Stimulated activated naive CD8-positive, alpha-beta T cell treated with anti-CD3 and anti-CD28 coated beads, Interleukin-15, Interleukin-2, amounts not matched to agents 100 ng/mL and 50 ng/mL, for 24 hours (primary cell): ENCODE measurements around the gene NOL4L.
A peak's percentile ranks its signal among the peaks of the same experiment; 100 is the strongest.

ENCODE experiments used
- H3K27ac Mint-ChIP-seq: one replicate; pipeline ENCODE4 v1.8.0; 2021; ENCODE audit warnings: mild to moderate bottlenecking, mixed read lengths
- H3K27me3 Mint-ChIP-seq: one replicate; pipeline ENCODE4 v1.8.0; 2021; ENCODE audit warnings: mixed read lengths
- H3K36me3 Mint-ChIP-seq: one replicate; pipeline ENCODE4 v1.8.0; 2021; ENCODE audit warnings: low read depth, mixed read lengths
- H3K4me1 Mint-ChIP-seq: one replicate; pipeline ENCODE4 v1.8.0; 2021; ENCODE audit warnings: low read depth, mixed read lengths
- H3K4me3 Mint-ChIP-seq: one replicate; pipeline ENCODE4 v1.8.0; 2021; ENCODE audit warnings: mild to moderate bottlenecking, mixed read lengths
- H3K9me3 Mint-ChIP-seq: one replicate; pipeline ENCODE4 v1.8.0; 2021; ENCODE audit warnings: mixed read lengths

NOL4L gene

GRCh38 chr20:32518593-32519380 lies 66.3 kb downstream of the NOL4L start:
- Mint-ChIP-seq H3K4me3 (no peak overlapping the region), H3K4me1 (peaks cover 55% of the 10 kb centered on the region), H3K27ac (no peak overlapping the region), H3K9me3 (no peaks in the 10 kb centered on the region), H3K36me3 (peaks cover 10% of the 10 kb centered on the region), H3K27me3 (no peaks in the 10 kb centered on the region)

GRCh38 chr20:32517914-32518592 lies 67.1 kb downstream of the NOL4L start:
- no peak overlapping the region for H3K27ac Mint-ChIP-seq
- H3K9me3 Mint-ChIP-seq, result no peaks in the 10 kb centered on the region
- peaks cover 10% of the 10 kb centered on the region for H3K36me3 Mint-ChIP-seq
- H3K27me3 Mint-ChIP-seq, result no peaks in the 10 kb centered on the region
- peaks cover 55% of the 10 kb centered on the region for H3K4me1 Mint-ChIP-seq
- H3K4me3 Mint-ChIP-seq, result no peak overlapping the region

DNA sequence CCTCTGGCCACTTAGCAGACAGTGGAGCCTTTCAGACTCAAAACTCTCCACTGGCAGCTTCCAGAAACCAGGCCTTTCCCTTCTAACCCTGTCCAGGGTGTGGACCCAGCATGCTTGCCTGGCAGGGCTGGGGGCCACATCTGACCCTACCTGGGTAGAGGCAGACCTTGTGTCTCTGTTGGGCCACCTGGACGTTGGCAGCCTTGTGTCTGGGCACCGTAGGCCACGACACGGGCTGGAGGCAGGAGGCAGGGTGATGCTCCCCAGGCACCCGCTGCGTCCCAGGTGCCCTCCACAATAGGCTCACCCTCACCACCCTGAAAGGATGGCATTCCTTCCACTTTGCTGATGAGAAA lies 67.6 kb downstream of the NOL4L start:
- H3K27ac Mint-ChIP-seq, result no peak overlapping the region
- peaks cover 55% of the 10 kb centered on the region for H3K4me1 Mint-ChIP-seq
- H3K9me3 Mint-ChIP-seq, result no peaks in the 10 kb centered on the region
- no peaks in the 10 kb centered on the region for H3K27me3 Mint-ChIP-seq
- no peak overlapping the region for H3K4me3 Mint-ChIP-seq
- peaks cover 10% of the 10 kb centered on the region for H3K36me3 Mint-ChIP-seq

GRCh38 chr20:32516583-32517517 lies 68.3 kb downstream of the NOL4L start:
- no peak overlapping the region for H3K4me3 Mint-ChIP-seq
- H3K27me3 Mint-ChIP-seq, result no peaks in the 10 kb centered on the region
- peaks cover 55% of the 10 kb centered on the region for H3K4me1 Mint-ChIP-seq
- no peaks in the 10 kb centered on the region for H3K9me3 Mint-ChIP-seq
- peak overlapping the region; percentile 37 for H3K27ac Mint-ChIP-seq
- H3K36me3 Mint-ChIP-seq, result peaks cover 10% of the 10 kb centered on the region

DNA sequence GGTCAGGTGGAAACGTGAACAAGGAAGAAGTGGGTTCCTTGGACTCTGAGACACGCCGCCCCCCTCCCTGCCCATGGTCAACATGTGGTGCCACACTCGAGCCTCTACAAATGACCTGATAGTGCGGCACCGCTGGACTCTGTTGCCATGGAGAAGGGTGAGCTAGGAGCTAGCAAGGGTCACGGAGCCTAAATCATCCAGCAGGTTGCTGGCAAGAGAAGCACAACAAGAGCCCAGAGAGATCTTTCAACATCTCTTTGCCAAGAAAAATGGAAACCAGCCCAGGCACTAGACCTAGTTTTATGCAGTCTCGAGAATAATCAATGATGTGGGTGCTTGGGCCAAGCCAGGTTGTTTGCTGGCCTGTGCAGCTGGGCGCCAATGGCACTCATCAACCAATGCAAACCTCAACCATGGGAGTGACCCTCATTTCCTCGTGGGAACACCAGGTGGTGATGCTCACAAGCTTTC lies 69.5 kb downstream of the NOL4L start:
- H3K4me3 Mint-ChIP-seq, result no peak overlapping the region
- H3K27ac Mint-ChIP-seq, result no peak overlapping the region
- H3K27me3 Mint-ChIP-seq, result no peaks in the 10 kb centered on the region

GRCh38 chr20:32514760-32515159 lies 70.4 kb downstream of the NOL4L start:
- H3K27me3 Mint-ChIP-seq, result no peaks in the 10 kb centered on the region
- H3K9me3 Mint-ChIP-seq, result no peaks in the 10 kb centered on the region
- H3K27ac Mint-ChIP-seq, result peak overlapping the region; percentile 3
- peaks cover 10% of the 10 kb centered on the region for H3K36me3 Mint-ChIP-seq
- no peak overlapping the region for H3K4me3 Mint-ChIP-seq
- peaks cover 65% of the 10 kb centered on the region for H3K4me1 Mint-ChIP-seq

More for the DNA sequence above, 69.5 kb downstream of the NOL4L start:
- peaks cover 56% of the 10 kb centered on the region for H3K4me1 Mint-ChIP-seq
- H3K9me3 Mint-ChIP-seq, result no peaks in the 10 kb centered on the region
- peaks cover 10% of the 10 kb centered on the region for H3K36me3 Mint-ChIP-seq

DNA sequence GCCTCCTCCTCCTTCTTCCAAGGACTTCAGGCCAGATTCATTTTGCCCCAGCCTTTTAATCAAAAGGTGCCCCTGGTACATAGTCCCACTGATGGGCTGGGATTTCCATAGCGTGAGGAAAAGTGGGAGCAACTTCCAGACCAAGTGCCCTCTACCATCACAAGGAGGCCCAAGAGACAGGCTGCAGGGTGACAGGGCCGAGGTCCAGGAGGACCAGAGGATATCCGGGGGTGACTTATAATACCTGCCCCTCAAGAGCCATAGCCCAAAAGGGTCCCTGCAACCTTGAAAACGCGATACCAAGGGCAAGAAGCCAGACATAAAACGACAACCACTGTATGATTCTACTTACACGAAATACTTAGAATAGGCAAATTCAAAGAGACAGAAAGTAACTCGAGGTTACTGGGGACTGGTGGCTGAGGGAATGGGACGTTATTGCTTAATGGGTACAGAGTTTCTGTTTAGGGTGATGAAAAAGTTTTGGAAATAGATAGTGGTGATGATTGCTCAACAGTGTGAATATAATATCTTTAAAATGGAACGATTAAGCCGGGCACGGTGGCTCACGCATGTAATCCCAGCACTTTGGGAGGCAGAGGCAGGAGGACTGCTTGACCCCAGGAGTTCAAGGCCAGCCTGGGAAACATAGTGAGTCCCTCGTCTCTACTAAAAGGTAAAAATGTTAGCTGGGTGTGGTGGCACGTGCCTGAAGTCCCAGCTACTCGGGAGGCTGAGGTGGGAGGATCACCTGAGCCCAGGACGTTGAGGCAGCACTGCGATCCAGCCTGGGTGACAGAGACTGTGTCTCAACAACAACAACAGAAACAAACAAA lies 71.9 kb downstream of the NOL4L start:
- peaks cover 14% of the 10 kb centered on the region for H3K36me3 Mint-ChIP-seq
- peak overlapping the region; percentile 79 for H3K4me3 Mint-ChIP-seq
- H3K27ac Mint-ChIP-seq, result peak overlapping the region; percentile 81
- H3K9me3 Mint-ChIP-seq, result no peaks in the 10 kb centered on the region
- no peaks in the 10 kb centered on the region for H3K27me3 Mint-ChIP-seq
- H3K4me1 Mint-ChIP-seq, result peaks cover 80% of the 10 kb centered on the region

DNA sequence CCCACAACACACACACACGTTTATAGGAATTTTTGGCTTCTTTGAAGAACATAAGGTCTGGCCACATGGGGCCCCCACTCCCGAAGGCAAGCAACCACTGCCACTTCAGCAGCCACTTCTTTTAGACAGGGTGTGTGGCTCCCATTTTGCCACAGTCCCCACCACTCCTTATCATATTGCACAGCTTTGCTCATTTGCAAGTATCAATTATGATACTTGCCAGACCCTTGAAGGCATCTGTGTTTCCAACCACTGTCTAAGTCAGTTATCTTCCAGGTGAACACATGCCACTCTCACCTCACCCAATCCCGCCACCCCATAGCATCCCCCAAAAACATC lies 73.1 kb downstream of the NOL4L start:
- Mint-ChIP-seq H3K4me3 (peak overlapping the region; percentile 79), H3K27ac (peak overlapping the region; percentile 94), H3K4me1 (peaks cover 91% of the 10 kb centered on the region), H3K27me3 (no peaks in the 10 kb centered on the region), H3K9me3 (no peaks in the 10 kb centered on the region), H3K36me3 (peaks cover 14% of the 10 kb centered on the region)

- peaks cover 94% of the 10 kb centered on the region for H3K4me1 Mint-ChIP-seq
- no peaks in the 10 kb centered on the region for H3K27me3 Mint-ChIP-seq
- H3K36me3 Mint-ChIP-seq, result peaks cover 13% of the 10 kb centered on the region
- no peaks in the 10 kb centered on the region for H3K9me3 Mint-ChIP-seq
- H3K4me3 Mint-ChIP-seq, result peak overlapping the region; percentile 79
- H3K27ac Mint-ChIP-seq, result peak overlapping the region; percentile 94
Observed at GRCh38 chr20:32511358-32512046, 73.6 kb downstream of the NOL4L start.

DNA sequence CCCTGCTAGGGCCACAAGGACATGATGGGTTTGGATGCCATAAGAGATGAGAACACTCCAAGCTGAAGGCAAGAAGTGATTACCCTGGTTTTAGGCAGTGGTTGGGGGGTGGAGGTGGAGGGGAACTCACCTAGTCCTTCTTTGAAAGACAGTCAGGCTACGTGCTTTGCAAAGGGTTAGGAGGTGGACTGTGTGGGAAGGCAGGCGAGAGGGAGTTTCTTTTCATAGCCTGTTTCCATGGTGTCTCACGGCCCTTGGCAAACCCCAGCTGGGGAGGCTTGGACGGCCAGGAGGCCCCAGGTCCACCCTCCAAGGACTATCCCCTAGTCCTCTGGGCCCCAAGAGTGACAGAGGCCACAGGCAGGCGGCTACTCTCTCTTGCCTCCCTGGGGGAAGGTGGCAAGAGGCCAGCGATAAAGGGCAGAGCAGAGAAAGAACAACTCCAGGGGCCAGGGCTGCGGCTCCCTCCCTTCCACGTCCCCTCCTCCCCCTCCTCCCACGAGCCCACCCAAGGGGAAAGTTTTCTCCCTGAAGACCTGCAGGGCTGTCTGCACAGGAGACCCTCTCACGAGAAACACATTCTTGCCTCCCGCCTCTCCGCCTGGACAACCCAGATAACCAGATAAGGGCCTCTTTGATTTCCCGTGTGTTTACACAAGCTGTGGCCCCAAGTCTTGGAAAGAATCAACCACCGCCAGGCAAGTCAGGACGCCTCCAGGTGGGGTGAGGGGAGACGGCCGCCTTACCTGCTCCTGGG lies 74.4 kb downstream of the NOL4L start:
- H3K9me3 Mint-ChIP-seq, result no peaks in the 10 kb centered on the region
- peaks cover 95% of the 10 kb centered on the region for H3K4me1 Mint-ChIP-seq
- H3K27ac Mint-ChIP-seq, result peak overlapping the region; percentile 94
- H3K27me3 Mint-ChIP-seq, result no peaks in the 10 kb centered on the region
- peaks cover 8% of the 10 kb centered on the region for H3K36me3 Mint-ChIP-seq
- H3K4me3 Mint-ChIP-seq, result peak overlapping the region; percentile 79

DNA sequence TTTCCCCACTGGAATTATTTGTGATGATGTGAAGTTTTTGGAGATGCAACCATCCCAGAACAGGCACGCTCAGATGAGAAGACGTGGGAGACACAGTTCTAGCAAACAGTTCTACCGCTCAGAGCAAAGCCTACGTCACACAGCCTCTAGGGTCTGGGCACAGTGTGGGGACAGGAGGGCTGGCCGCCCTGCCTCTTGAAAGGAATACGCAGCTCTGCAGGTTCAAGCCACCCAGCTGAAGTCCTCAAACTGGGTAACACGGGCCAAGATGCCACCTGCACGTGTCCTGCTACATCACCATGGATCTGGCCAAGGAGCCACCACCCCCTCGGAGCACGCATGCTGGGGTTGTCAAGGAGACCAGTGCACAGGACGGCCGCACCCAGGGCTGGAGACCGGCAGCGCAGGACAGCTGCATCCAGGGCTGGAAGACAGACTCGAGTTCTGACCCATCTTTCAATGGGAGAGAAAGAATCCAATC lies 75.0 kb downstream of the NOL4L start:
- Mint-ChIP-seq H3K4me1 (peaks cover 95% of the 10 kb centered on the region), H3K9me3 (no peaks in the 10 kb centered on the region), H3K4me3 (peak overlapping the region; percentile 79), H3K27me3 (no peaks in the 10 kb centered on the region), H3K36me3 (peaks cover 6% of the 10 kb centered on the region), H3K27ac (peak overlapping the region; percentile 94)

DNA sequence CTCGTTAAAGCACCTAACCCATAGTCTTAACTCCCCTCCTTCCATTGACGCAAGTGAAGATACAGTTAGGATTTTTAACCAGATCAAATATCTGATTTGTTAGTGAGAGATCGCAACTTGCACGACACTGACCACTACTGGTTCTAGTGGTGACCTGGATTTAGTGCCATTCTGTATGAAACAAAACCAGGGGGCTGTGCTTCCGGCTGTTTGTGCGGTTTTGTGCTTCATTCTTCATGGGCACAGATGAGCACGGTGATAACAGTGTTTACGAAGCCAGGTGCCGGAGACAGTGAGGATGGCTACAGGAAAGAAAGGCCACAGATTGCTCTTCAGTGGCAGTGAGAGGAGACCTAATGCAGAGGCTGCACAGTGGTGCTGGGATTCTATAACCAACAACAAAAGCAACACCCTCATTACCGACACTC lies 75.5 kb downstream of the NOL4L start:
- peaks cover 95% of the 10 kb centered on the region for H3K4me1 Mint-ChIP-seq
- peak overlapping the region; percentile 79 for H3K4me3 Mint-ChIP-seq
- no peaks in the 10 kb centered on the region for H3K27me3 Mint-ChIP-seq
- H3K36me3 Mint-ChIP-seq, result peaks cover 4% of the 10 kb centered on the region
- no peaks in the 10 kb centered on the region for H3K9me3 Mint-ChIP-seq
- H3K27ac Mint-ChIP-seq, result peak overlapping the region; percentile 94

GRCh38 chr20:32508775-32509119 lies 76.4 kb downstream of the NOL4L start:
- no peaks in the 10 kb centered on the region for H3K9me3 Mint-ChIP-seq
- peaks cover 4% of the 10 kb centered on the region for H3K36me3 Mint-ChIP-seq
- H3K27ac Mint-ChIP-seq, result peak overlapping the region; percentile 94
- H3K27me3 Mint-ChIP-seq, result no peaks in the 10 kb centered on the region
- peaks cover 89% of the 10 kb centered on the region for H3K4me1 Mint-ChIP-seq
- H3K4me3 Mint-ChIP-seq, result peak overlapping the region; percentile 35
